Measurements from ENCODE around the gene ADCY5.

DNA sequence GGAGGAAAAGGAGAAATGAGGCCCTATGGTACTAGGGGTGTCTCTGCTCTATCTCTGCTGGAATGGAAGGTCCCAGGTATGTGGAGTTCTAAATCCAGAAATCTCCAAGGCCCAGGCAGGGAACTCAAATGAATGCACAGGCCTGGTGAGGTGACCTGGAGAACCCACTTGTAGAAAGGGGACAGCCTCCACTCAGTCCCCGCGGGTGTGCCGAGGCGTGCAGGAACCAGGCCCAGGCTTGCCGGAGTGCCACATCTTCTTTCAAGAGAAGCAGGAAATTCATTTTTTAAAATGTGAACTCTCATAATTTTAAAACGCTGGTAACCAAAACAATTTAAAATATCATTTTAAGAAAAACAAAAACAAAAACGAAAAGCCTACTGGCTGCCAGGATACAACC lies 32.2 kb upstream of the ADCY5 start:
- TF ChIP-seq REST (IDR thresholded peaks at IDR 0.05; ENCODE audit: insufficient read depth in 1 of 2, low read depth in 2 of 2, low read length in 2 of 2): no peak
- no peak for TF ChIP-seq TAF1 (IDR thresholded peaks at IDR 0.05; ENCODE audit: borderline replicate concordance, insufficient read depth, low read length)

All from PFSK-1 (cell line).